ENCODE measurements around the gene MYO9B.
A peak's percentile ranks its signal among the peaks of the same experiment; 100 is the strongest.

DNA sequence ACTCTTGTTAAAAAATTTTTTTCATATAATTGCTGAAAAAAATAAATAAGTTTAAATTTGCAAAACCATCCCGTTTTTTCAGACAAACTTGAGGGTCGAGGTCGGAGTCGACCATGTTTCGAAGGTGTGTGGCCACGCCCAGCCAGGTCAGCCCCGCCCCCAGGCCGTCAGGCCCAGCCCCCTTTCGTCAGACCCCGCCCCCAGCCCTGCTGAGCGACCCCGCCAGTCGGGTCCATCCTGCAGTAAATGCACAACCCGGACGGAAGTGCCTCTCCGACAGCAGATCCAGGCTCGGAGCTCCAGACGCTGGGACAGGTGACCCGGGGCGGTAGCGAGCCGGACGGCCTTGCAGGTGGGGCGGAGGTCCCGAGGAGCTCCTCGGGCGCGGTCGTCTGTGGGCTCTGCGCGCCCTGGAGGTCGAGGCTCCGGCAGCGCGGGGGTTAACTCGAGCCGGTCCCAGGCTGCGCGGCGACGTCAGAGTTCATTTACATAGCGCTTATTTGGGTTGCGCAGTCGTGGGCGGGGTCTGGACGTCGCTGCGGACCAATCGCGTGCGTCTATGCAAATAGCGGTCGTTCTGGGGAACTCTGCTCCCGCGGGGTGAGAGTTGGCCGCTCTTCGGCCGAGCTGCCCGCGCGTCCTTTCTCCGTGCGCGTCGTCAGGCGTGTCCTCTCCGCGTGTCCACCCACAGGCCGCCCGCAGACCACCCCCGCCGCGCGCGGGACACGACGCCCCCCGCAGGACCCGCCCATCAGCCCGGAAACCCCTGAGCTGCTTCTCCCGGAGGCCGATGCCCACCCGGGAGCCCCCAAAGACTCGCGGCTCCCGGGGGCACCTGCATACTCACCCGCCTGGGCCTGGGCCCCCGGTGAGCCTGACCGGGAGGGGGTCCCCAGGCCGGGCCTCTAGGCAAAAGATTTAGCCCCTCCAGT, 150.7 kb downstream of the MYO9B start, which contains the start of gene OCEL1:
- peak in 2 of 4 donors; percentile 12 to 15 for TF ChIP-seq EP300 (IDR thresholded peaks at IDR 0.05)
- TF ChIP-seq POLR2A (IDR thresholded peaks at IDR 0.05) = peak; percentile 54 to 55

Data from sigmoid colon (tissue), 4 donors.